Measurements from ENCODE around the gene RAB17. TPM values are rescaled to one million over a fixed set of nuclear protein-coding genes. Genes with fewer than 3 reads are reported as not detected.

Gene RAB17
- total RNA-seq, 1 donor from 2014 or later: 1.1 TPM

DNA sequence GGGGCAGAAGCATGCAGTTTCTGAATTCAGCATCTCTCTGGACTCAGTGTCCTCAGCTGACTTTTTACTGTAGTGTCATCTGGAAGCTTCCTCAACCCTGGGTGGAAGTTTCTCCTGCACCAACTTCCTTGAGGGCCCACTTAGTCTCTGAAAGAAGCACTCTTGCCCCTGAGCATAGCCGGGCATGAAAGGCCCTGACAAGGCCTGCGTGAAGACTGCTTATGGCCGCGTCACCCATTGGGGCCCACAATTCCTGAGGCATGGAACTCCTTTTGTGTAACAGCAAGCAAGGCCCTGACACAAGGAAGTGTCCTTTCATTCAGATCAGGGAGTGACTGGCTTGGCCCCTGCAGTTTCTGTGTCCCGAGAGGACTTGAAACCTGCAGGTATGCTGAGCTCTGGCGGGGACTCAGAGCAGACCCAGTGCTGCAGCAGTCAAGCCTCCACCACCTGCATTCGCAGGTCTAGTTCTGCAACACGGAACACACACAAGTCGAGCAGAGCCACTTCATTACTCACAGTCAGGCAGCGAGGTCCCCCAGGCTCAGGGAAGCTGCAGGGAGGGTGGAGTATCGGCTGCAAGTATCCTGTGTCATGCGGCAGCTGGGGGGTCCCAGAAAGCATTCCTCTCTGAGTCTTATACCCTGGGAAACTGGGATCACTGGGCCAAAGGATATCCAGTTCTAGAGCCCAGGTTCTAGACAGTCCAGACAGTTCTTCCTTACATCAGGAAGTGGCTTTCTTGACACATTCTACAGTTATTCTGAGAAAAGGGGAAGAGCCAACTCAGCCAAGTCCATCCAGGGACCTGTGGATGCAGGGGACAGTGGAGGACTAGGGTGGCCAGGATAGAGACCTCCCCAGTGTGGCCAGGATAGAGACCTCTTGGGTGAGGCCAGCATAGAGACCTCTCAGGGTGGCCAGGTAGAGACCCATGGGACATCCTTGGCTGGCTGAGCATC lies 59.8 kb downstream of the RAB17 start:
- ATAC-seq: no peak
- intact Hi-C loops (cut with DNase I): no loop called here
- no peak for DNase-seq (ENCODE audit: low spot score)

GRCh38 chr2:237529452-237530402 lies 60.8 kb downstream of the RAB17 start:
- ATAC-seq (no peak), DNase-seq (ENCODE audit: low spot score) (no peak)
- intact Hi-C loops (cut with DNase I): no loop called here

DNA sequence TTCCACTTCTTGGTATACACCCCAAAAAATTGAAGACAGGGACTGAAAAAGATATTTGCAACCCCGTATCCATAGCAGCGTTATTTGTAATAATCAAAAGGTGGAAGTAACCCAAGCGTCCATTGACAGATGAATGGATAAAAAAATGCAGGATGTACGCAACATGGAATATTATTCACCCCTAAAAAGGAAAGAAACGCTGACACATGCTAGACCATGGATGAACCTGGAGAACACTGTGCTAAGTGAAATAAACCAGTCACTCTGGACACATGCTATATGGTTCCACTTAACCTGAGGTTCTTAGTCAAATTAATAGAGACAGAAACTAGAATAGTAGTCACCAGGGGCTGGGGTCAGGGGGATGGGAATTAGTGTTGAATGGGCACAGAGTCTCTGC lies 62.8 kb downstream of the RAB17 start:
- no peak for ATAC-seq
- intact Hi-C loops (cut with DNase I): no loop called here
- DNase-seq (ENCODE audit: low spot score): no peak

- ATAC-seq: no peak
- intact Hi-C loops (cut with DNase I): no loop called here
- DNase-seq (ENCODE audit: low spot score): no peak
Observed at GRCh38 chr2:237527233-237527632, 63.3 kb downstream of the RAB17 start.

DNA sequence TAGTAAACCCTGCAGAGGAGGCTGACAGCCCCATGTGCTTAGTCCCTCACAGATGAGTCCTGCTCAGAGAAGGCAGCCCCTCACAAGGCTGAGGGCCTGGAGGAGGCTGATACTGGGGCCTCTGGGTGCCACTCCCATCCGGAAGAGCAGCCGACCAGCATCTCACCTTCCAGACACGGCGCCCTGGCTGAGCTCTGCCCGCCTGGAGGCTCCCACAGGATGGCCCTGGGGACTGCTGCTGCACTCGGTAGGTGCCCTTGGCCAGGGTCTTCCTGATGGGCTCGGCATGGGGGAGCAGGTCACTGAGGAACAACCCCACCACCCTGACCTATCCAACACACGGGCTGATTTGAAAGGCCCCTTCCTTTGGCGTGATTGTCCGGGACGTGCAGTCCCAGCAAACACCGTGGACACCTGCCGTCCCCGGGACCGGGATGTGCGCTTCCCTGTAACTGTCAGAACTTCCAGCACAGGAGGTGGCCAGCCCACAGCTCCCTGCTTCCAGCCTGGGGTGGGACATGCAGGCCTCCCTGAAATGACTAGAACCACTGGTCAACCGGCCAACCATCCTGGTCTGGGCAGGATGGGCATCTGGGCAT lies 64.9 kb downstream of the RAB17 start:
- intact Hi-C loops (cut with DNase I): no loop called here
- ATAC-seq: peak; percentile 24
- DNase-seq (ENCODE audit: low spot score): no peak

DNA sequence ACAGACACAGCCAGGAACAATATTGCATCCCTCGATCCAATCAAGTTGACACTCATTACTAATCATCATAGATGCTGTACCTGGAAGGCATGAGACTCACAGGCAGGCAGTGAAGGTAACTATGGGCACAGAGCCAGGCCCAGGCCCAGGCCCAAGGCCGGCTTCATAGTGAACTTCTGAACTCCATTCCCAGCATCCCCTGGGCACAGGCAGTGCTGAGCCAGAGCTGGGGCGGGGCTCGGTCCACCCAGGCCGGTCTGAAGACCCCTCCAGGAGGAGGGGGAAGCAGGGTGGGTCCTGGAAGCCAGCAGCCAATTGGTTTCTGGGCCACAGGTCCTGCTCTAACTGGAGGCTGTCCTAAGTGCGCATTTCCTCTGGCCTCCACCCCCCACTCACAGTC lies 65.9 kb downstream of the RAB17 start:
- intact Hi-C loops (cut with DNase I): no loop called here
- ATAC-seq (peak; percentile 15), DNase-seq (ENCODE audit: low spot score) (no peak)

Other genes starting within 250 kb of the RAB17 start
- gene COL6A3, start 176.6 kb downstream of the RAB17 start, total RNA-seq: 198 TPM
- 25.5 TPM for gene MLPH, start 103.5 kb downstream of the RAB17 start, total RNA-seq
- gene PRLH, start 24.2 kb downstream of the RAB17 start, total RNA-seq: not detected
- 84.8 TPM for gene LRRFIP1, start 36.9 kb upstream of the RAB17 start, total RNA-seq
- 1.2 TPM for gene RBM44, start 208.0 kb upstream of the RAB17 start, total RNA-seq